Brain microvascular endothelial cell (primary cell): ENCODE measurements around the gene TEAD2.

ENCODE experiments used
- DNase-seq: peaks from one replicate; pipeline ENCODE4 v3.0.0-alpha.2; 2020
- H3K27ac ChIP-seq: fragments of 250-450 bp; sonication (Bioruptor Pico); 2 replicates; pipeline ENCODE4 v1.5.1; 2020; ENCODE audit warnings: mild to moderate bottlenecking, moderate library complexity
- H3K27me3 ChIP-seq: fragments of 250-450 bp; sonication (Bioruptor Pico); replicated peaks from 2 replicates; pipeline ENCODE4 v1.5.1; 2020; ENCODE audit warnings: mild to moderate bottlenecking
- H3K36me3 ChIP-seq: fragments of 250-450 bp; sonication (Bioruptor Pico); replicated peaks from 2 replicates; pipeline ENCODE4 v1.5.1; 2020; ENCODE audit warnings: mild to moderate bottlenecking
- H3K4me3 ChIP-seq: 2 replicates; pipeline ENCODE4 v1.5.1; 2011; ENCODE audit warnings: low read depth, mild to moderate bottlenecking, control low read depth, low read length, moderate library complexity
- CTCF ChIP-seq: IDR thresholded peaks from 2 replicates; pipeline ENCODE4 v1.5.1; 2011; ENCODE audit warnings: low read depth, mild to moderate bottlenecking, moderate library complexity, low read length, control low read depth, inconsistent platforms; ENCODE audit errors: missing control alignments
- in situ Hi-C: cut with HindIII; loops from 2 replicates; pipeline ENCODE4 v1.10.0; 2017; ENCODE audit warnings: low sequenced_read_pairs, low pct_ligation_motif_present

The TEAD2 gene

GRCh38 chr19:49407079-49407478, 44.9 kb upstream of the TEAD2 start:
- H3K27me3 ChIP-seq, result no peaks in the 10 kb centered on the region
- TF ChIP-seq CTCF, result no peak
- DNase-seq, result no peak
- no peaks in the 10 kb centered on the region for H3K36me3 ChIP-seq
- no peak overlapping the region for H3K27ac ChIP-seq
- H3K4me3 ChIP-seq, result no peak overlapping the region
- in situ Hi-C loops, result no loop called here

- H3K27ac ChIP-seq, result no peak overlapping the region
- H3K27me3 ChIP-seq, result no peaks in the 10 kb centered on the region
- in situ Hi-C loops, result no loop called here
- peak; percentile 22 for DNase-seq
- no peak for TF ChIP-seq CTCF
- H3K4me3 ChIP-seq, result no peak overlapping the region
- no peaks in the 10 kb centered on the region for H3K36me3 ChIP-seq
Measured at GRCh38 chr19:49403404-49404187, 41.4 kb upstream of the TEAD2 start.

- Histone ChIP-seq H3K36me3 (no peaks in the 10 kb centered on the region), H3K27me3 (no peaks in the 10 kb centered on the region), H3K4me3 (no peak overlapping the region), H3K27ac (no peak overlapping the region)
- in situ Hi-C loops, result no loop called here
- DNase-seq, result no peak
- no peak for TF ChIP-seq CTCF
Measured at GRCh38 chr19:49400029-49400428, 37.8 kb upstream of the TEAD2 start.

GRCh38 chr19:49398931-49399330, 36.7 kb upstream of the TEAD2 start:
- no peak for TF ChIP-seq CTCF
- DNase-seq, result no peak
- Histone ChIP-seq H3K27ac (no peak overlapping the region), H3K27me3 (peaks cover 5% of the 10 kb centered on the region), H3K4me3 (no peak overlapping the region), H3K36me3 (no peaks in the 10 kb centered on the region)
- in situ Hi-C loops, result no loop called here

- Histone ChIP-seq H3K36me3 (no peaks in the 10 kb centered on the region), H3K27ac (no peak overlapping the region), H3K4me3 (no peak overlapping the region), H3K27me3 (peaks cover 7% of the 10 kb centered on the region)
- no peak for DNase-seq
- no peak for TF ChIP-seq CTCF
- in situ Hi-C loops, result no loop called here
Measured at GRCh38 chr19:49398001-49398615, 35.9 kb upstream of the TEAD2 start.
